ENCODE results near the gene ZNF385B. TPM values are rescaled to one million over a fixed set of nuclear protein-coding genes. Genes with fewer than 3 reads are reported as not detected.

ZNF385B gene
- total RNA-seq, 2 donors from 2014 or later = 5.3 to 18.1 TPM

DNA sequence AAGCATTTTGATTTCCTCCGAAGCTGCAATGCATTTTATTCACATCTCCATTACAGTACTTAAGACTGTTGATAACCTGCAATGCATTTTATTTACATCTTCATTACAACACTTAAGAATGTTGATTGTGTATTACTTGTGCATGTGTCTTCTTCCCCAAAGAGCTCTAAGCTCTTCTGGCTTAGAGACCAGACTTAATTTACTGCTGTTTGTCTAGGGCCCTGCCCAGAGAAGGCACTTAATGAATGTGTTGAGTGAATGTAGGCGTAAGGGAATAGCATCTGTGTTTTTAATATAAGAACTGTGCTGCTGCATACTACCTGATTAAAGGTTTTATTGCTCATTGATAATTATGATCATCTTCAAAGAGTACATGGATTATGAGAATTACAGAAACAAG lies 295.6 kb downstream of the ZNF385B start:
- no peak overlapping the region for H3K4me3 ChIP-seq (ENCODE audit: low read length)
- H3K9me3 ChIP-seq (ENCODE audit: control insufficient read depth, low read length) = no peaks in the 10 kb centered on the region
- H3K36me3 ChIP-seq (ENCODE audit: control insufficient read depth, insufficient read depth, low read length) = no peaks in the 10 kb centered on the region
- H3K4me3 Mint-ChIP-seq = no peak overlapping the region
- H3K4me1 Mint-ChIP-seq = peaks cover 40% of the 10 kb centered on the region
- no peaks in the 10 kb centered on the region for H3K36me3 Mint-ChIP-seq (ENCODE audit: low read depth)
- H3K27ac Mint-ChIP-seq = no peak overlapping the region
- DNase-seq = no peak
- H3K27me3 Mint-ChIP-seq (ENCODE audit: insufficient read depth) = no peaks in the 10 kb centered on the region
- no peaks in the 10 kb centered on the region for H3K27me3 ChIP-seq (ENCODE audit: control insufficient read depth, insufficient read depth, low read length, poor library complexity, severe bottlenecking)
- H3K9ac ChIP-seq (ENCODE audit: extremely low read depth, low read length, poor library complexity, severe bottlenecking) = no peak overlapping the region
- no peak for TF ChIP-seq CTCF (conservative IDR thresholded peaks at IDR 0.05)
- H3K4me1 ChIP-seq (ENCODE audit: control insufficient read depth, insufficient read depth, low read length) = peaks cover 8% of the 10 kb centered on the region
- no peak overlapping the region for H3K27ac ChIP-seq (ENCODE audit: low read depth, low read length)
- H3K9me3 Mint-ChIP-seq = no peaks in the 10 kb centered on the region
- 70% methylated on average over 2 of the region's 2 CpGs; no CpG with 5 or more reads in 1 of the 2 experiments for WGBS, 2 experiments (ENCODE audit: insufficient coverage in 1 of 2, insufficient read length in 1 of 2)

GRCh38 chr2:179562330-179562885 lies 299.0 kb downstream of the ZNF385B start:
- no peaks in the 10 kb centered on the region for H3K27me3 ChIP-seq (ENCODE audit: control insufficient read depth, insufficient read depth, low read length, poor library complexity, severe bottlenecking)
- no peak overlapping the region for H3K9ac ChIP-seq (ENCODE audit: extremely low read depth, low read length, poor library complexity, severe bottlenecking)
- no peaks in the 10 kb centered on the region for H3K36me3 ChIP-seq (ENCODE audit: control insufficient read depth, insufficient read depth, low read length)
- peaks cover 3% of the 10 kb centered on the region for H3K27me3 Mint-ChIP-seq (ENCODE audit: insufficient read depth)
- no peaks in the 10 kb centered on the region for H3K9me3 ChIP-seq (ENCODE audit: control insufficient read depth, low read length)
- no peak overlapping the region for H3K27ac Mint-ChIP-seq
- H3K36me3 Mint-ChIP-seq (ENCODE audit: low read depth) = no peaks in the 10 kb centered on the region
- peak overlapping the region; percentile 26 for H3K4me3 Mint-ChIP-seq
- H3K4me1 Mint-ChIP-seq = peaks cover 52% of the 10 kb centered on the region
- peaks cover 8% of the 10 kb centered on the region for H3K4me1 ChIP-seq (ENCODE audit: control insufficient read depth, insufficient read depth, low read length)
- H3K4me3 ChIP-seq (ENCODE audit: low read length) = no peak overlapping the region
- WGBS, 2 experiments (ENCODE audit: insufficient coverage in 1 of 2, insufficient read length in 1 of 2) = 56 to 68% methylated on average over 4 to 8 of the region's 8 CpGs
- DNase-seq = no peak
- no peak overlapping the region for H3K27ac ChIP-seq (ENCODE audit: low read depth, low read length)
- no peaks in the 10 kb centered on the region for H3K9me3 Mint-ChIP-seq
- TF ChIP-seq CTCF (conservative IDR thresholded peaks at IDR 0.05) = no peak

DNA sequence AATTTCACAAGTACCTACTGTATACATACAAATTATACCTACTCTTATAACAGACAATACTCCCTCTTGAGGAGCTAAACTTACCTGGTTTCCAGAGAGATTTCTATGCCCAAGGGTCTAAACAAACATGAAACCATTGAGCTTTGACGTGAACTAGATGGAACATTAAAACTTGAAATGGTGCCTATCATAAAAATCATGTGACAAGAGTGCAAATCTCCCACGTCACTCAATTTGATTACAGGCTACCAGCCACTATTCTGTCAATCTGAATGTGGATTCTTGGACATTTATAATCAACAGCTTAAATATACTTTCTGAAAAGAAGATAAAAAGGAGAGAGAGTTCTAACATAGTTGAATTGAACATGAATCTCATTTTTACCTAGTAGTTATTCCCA lies 299.7 kb downstream of the ZNF385B start:
- DNase-seq = no peak
- 90 to 95% methylated on average over 1 to 2 of the region's 2 CpGs for WGBS, 2 experiments (ENCODE audit: insufficient coverage in 1 of 2, insufficient read length in 1 of 2)
- Histone ChIP-seq H3K27ac (ENCODE audit: low read depth, low read length) (no peak overlapping the region), H3K9ac (ENCODE audit: extremely low read depth, low read length, poor library complexity, severe bottlenecking) (no peak overlapping the region), H3K9me3 (ENCODE audit: control insufficient read depth, low read length) (no peaks in the 10 kb centered on the region), H3K36me3 (ENCODE audit: control insufficient read depth, insufficient read depth, low read length) (no peaks in the 10 kb centered on the region), H3K4me3 (ENCODE audit: low read length) (no peak overlapping the region), H3K27me3 (ENCODE audit: control insufficient read depth, insufficient read depth, low read length, poor library complexity, severe bottlenecking) (no peaks in the 10 kb centered on the region), H3K4me1 (ENCODE audit: control insufficient read depth, insufficient read depth, low read length) (peaks cover 8% of the 10 kb centered on the region)
- H3K9me3 Mint-ChIP-seq = no peaks in the 10 kb centered on the region
- no peak for TF ChIP-seq CTCF (conservative IDR thresholded peaks at IDR 0.05)
- H3K27ac Mint-ChIP-seq = no peak overlapping the region
- H3K4me1 Mint-ChIP-seq = peaks cover 49% of the 10 kb centered on the region
- H3K27me3 Mint-ChIP-seq (ENCODE audit: insufficient read depth) = peaks cover 3% of the 10 kb centered on the region
- peak overlapping the region; percentile 26 for H3K4me3 Mint-ChIP-seq
- H3K36me3 Mint-ChIP-seq (ENCODE audit: low read depth) = no peaks in the 10 kb centered on the region

Data from endodermal cell (in vitro differentiated cells).